HT-29 (cell line): Measurements from ENCODE around the gene CLTB. TPM values are rescaled to one million over a fixed set of nuclear protein-coding genes. Genes with fewer than 3 reads are reported as not detected.

ENCODE experiments used
- DNase-seq: peaks from one replicate; pipeline ENCODE4 v3.0.0-alpha.2; 2015; ENCODE audit warnings: low spot score
- small RNA-seq: library from RNA; depleted of rRNA; stranded (forward); fragments of <200 nt; gene quantifications from one replicate; pipeline ENCODE3, GENCODE V24; 2014
- total RNA-seq: library from RNA; depleted of rRNA; stranded (reverse); fragments of >200 nt; shearing (Covaris generic); gene quantifications from 2 replicates; pipeline ENCODE4 v1.2.3, GENCODE V29; 2014; rRNA removed

CLTB gene
- total RNA-seq, 1 experiment from 2014 or later = 87.3 TPM

DNA sequence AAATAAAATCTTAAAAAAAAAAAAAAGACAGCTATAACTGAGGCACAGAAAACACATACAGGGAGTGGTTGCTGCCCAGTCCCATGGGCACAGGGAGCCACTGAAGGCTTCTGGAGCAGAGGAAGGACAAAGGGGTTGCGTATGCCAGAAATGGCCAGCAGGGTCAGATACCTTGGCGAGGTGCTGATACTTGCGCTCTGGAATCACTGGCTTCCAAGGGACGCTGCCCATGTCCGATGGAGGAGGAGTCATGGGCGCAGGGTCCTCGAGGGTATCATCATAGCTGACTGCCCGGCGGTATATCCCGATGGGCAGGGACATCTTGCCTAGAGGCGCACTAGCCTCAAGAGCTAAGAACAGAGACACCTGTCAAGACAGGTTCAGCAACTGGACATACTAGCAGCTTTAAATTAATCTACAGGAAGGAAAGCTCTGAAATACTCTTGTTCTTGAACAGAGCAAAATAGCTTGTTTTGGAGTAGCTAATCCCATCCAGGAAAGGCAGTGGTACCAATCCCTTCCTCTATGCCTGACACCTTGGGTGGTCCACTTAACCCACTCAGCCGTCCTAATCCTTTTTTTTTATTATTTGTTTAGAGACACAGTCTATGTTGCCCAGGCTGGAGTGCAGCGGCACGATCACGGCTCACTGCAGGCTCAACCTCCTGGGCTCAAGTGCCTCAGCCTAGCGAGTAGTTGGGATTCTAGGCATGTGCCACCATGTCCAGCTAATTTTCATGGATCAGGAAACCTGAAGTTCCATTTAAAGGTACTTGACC, 60.8 kb downstream of the CLTB start:
- no peak for DNase-seq

DNA sequence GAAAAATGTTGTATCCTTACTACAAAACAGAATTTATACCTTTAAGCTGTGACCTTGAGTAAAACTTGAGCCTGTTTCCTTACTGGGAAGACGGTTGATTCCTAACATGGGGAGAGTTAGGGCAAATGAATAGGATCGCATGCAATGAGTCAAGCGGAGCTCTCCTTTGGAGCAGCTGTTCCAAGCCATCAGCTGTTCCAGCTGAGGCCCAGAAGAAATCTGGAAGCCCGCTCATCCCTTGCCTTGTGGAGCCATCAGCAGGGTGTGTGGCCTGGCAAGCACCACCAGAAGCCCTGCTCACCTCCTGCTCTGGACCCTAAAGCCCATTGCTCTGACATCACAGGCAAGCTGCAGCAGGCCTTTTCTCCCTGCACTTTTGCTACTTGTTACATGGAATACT, 62.8 kb downstream of the CLTB start:
- DNase-seq = no peak

GRCh38 chr5:176352116-176352878, 64.0 kb downstream of the CLTB start:
- DNase-seq = no peak

GRCh38 chr5:176350416-176350815, 65.9 kb downstream of the CLTB start:
- DNase-seq = no peak

- DNase-seq = no peak
Observed at GRCh38 chr5:176342766-176343458, 73.4 kb downstream of the CLTB start.

Small RNA genes within 50 kb of the gene (small RNA-seq; reads per million reads assigned to genes)
- gene AC010297.1 (not detected), gene MIR1271 (not detected)

Other genes with a start within 250 kb of the CLTB start
- gene SIMC1, start 178.1 kb downstream of the CLTB start, total RNA-seq = 10.9 and 13.1 TPM in 2 replicates
- gene KIAA1191, start 54.8 kb downstream of the CLTB start, total RNA-seq = 43.6 and 53.5 TPM in 2 replicates
- 0.03 TPM in 1 of 2 replicates, not detected in the other for gene ARL10, start 51.1 kb downstream of the CLTB start, total RNA-seq
- 77.1 and 82.4 TPM in 2 replicates for gene NOP16, start 27.9 kb downstream of the CLTB start, total RNA-seq
- gene HIGD2A, start 27.8 kb downstream of the CLTB start, total RNA-seq = 142 and 166 TPM in 2 replicates
- 28.7 and 30.7 TPM in 2 replicates for gene FAF2, start 31.8 kb upstream of the CLTB start, total RNA-seq
- 42.3 and 55.0 TPM in 2 replicates for gene RNF44, start 120.9 kb upstream of the CLTB start, total RNA-seq
- gene CDHR2, start 132.8 kb upstream of the CLTB start, total RNA-seq = 0.16 and 0.20 TPM in 2 replicates
- 4.3 and 5.6 TPM in 2 replicates for gene GPRIN1, start 193.6 kb upstream of the CLTB start, total RNA-seq
- gene SNCB, start 214.0 kb upstream of the CLTB start, total RNA-seq = not detected in 2 replicates
- gene EIF4E1B, start 214.1 kb upstream of the CLTB start, total RNA-seq = not detected in 2 replicates
- 25.6 and 34.2 TPM in 2 replicates for gene TSPAN17, start 230.9 kb upstream of the CLTB start, total RNA-seq